Measurements from ENCODE around the gene SHMT1.

SHMT1 gene

GRCh38 chr17:18361837-18362697, 1.3 kb downstream of the SHMT1 start:
- peaks cover 13% of the 10 kb centered on the region for H3K79me2 ChIP-seq (ENCODE audit: insufficient read depth, low read depth)
- TF ChIP-seq, protein P1, sequence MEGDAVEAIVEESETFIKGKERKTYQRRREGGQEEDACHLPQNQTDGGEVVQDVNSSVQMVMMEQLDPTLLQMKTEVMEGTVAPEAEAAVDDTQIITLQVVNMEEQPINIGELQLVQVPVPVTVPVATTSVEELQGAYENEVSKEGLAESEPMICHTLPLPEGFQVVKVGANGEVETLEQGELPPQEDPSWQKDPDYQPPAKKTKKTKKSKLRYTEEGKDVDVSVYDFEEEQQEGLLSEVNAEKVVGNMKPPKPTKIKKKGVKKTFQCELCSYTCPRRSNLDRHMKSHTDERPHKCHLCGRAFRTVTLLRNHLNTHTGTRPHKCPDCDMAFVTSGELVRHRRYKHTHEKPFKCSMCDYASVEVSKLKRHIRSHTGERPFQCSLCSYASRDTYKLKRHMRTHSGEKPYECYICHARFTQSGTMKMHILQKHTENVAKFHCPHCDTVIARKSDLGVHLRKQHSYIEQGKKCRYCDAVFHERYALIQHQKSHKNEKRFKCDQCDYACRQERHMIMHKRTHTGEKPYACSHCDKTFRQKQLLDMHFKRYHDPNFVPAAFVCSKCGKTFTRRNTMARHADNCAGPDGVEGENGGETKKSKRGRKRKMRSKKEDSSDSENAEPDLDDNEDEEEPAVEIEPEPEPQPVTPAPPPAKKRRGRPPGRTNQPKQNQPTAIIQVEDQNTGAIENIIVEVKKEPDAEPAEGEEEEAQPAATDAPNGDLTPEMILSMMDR (conservative IDR thresholded peaks at IDR 0.05; ENCODE audit: low read depth, low read length): no peak
- no peaks in the 10 kb centered on the region for H3K36me3 ChIP-seq (ENCODE audit: insufficient read depth)
- no peaks in the 10 kb centered on the region for H3K27me3 ChIP-seq (ENCODE audit: insufficient read depth, low read depth)
- no peak overlapping the region for H3K27ac ChIP-seq
- H3K4me2 ChIP-seq: peak overlapping the region; percentile 60
- no peaks in the 10 kb centered on the region for H4K20me1 ChIP-seq (ENCODE audit: insufficient read depth)
- no peak overlapping the region for H3K9ac ChIP-seq
- peaks cover 17% of the 10 kb centered on the region for H3K4me1 ChIP-seq (ENCODE audit: low read depth, poor library complexity, severe bottlenecking)
- H2AFZ ChIP-seq (ENCODE audit: low read depth): no peak overlapping the region
- H3K4me3 ChIP-seq (IDR thresholded peaks at IDR 0.05; ENCODE audit: insufficient read depth, low read depth, low read length): no peak overlapping the region

- no peak overlapping the region for H2AFZ ChIP-seq (ENCODE audit: low read depth)
- H3K27ac ChIP-seq: no peak overlapping the region
- H3K4me1 ChIP-seq (ENCODE audit: low read depth, poor library complexity, severe bottlenecking): peaks cover 21% of the 10 kb centered on the region
- TF ChIP-seq, protein P1 (conservative IDR thresholded peaks at IDR 0.05; ENCODE audit: low read depth, low read length): no peak
- peaks cover 13% of the 10 kb centered on the region for H3K79me2 ChIP-seq (ENCODE audit: insufficient read depth, low read depth)
- no peak overlapping the region for H3K4me3 ChIP-seq (IDR thresholded peaks at IDR 0.05; ENCODE audit: insufficient read depth, low read depth, low read length)
- H3K4me2 ChIP-seq: no peak overlapping the region
- no peak overlapping the region for H3K9ac ChIP-seq
- no peaks in the 10 kb centered on the region for H3K36me3 ChIP-seq (ENCODE audit: insufficient read depth)
- no peaks in the 10 kb centered on the region for H3K27me3 ChIP-seq (ENCODE audit: insufficient read depth, low read depth)
- H4K20me1 ChIP-seq (ENCODE audit: insufficient read depth): no peaks in the 10 kb centered on the region
Observed at GRCh38 chr17:18360518-18360917, 2.8 kb downstream of the SHMT1 start.

DNA sequence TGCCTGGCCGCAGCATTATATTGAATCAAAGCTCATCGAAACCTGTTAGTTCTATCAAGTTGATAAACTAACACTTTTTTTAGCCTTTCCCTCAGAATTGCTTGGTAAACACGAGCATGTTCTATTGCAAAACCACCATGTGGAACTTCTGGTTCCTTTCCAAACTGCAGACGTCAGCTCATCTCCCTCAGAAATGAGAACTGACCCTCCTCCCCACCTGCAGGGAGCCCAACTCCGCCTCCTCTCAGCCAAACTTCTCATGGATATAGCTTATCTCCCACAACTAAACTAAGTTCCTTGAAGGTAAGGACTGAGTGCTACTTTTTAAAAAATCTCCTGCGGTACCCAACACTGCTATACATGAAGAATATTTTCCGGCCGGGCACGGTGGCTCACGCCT, 6.7 kb downstream of the SHMT1 start:
- Histone ChIP-seq H3K4me2 (no peak overlapping the region), H3K9ac (no peak overlapping the region), H3K4me3 (IDR thresholded peaks at IDR 0.05; ENCODE audit: insufficient read depth, low read depth, low read length) (no peak overlapping the region), H3K4me1 (ENCODE audit: low read depth, poor library complexity, severe bottlenecking) (peaks cover 13% of the 10 kb centered on the region), H3K36me3 (ENCODE audit: insufficient read depth) (no peaks in the 10 kb centered on the region), H3K27me3 (ENCODE audit: insufficient read depth, low read depth) (no peaks in the 10 kb centered on the region), H3K79me2 (ENCODE audit: insufficient read depth, low read depth) (no peaks in the 10 kb centered on the region), H2AFZ (ENCODE audit: low read depth) (no peak overlapping the region), H3K27ac (no peak overlapping the region), H4K20me1 (ENCODE audit: insufficient read depth) (no peaks in the 10 kb centered on the region)
- TF ChIP-seq, protein P1 (conservative IDR thresholded peaks at IDR 0.05; ENCODE audit: low read depth, low read length): no peak

GRCh38 chr17:18353541-18353940, 9.8 kb downstream of the SHMT1 start:
- no peaks in the 10 kb centered on the region for H3K27me3 ChIP-seq (ENCODE audit: insufficient read depth, low read depth)
- H3K36me3 ChIP-seq (ENCODE audit: insufficient read depth): no peaks in the 10 kb centered on the region
- H3K4me2 ChIP-seq: no peak overlapping the region
- H3K4me1 ChIP-seq (ENCODE audit: low read depth, poor library complexity, severe bottlenecking): peaks cover 4% of the 10 kb centered on the region
- no peak overlapping the region for H3K4me3 ChIP-seq (IDR thresholded peaks at IDR 0.05; ENCODE audit: insufficient read depth, low read depth, low read length)
- no peak overlapping the region for H3K27ac ChIP-seq
- no peaks in the 10 kb centered on the region for H3K79me2 ChIP-seq (ENCODE audit: insufficient read depth, low read depth)
- H4K20me1 ChIP-seq (ENCODE audit: insufficient read depth): no peaks in the 10 kb centered on the region
- TF ChIP-seq, protein P1 (conservative IDR thresholded peaks at IDR 0.05; ENCODE audit: low read depth, low read length): no peak
- no peak overlapping the region for H3K9ac ChIP-seq
- no peak overlapping the region for H2AFZ ChIP-seq (ENCODE audit: low read depth)
